B cell (primary cell): ENCODE measurements around the gene KLHL2. TPM values are rescaled to one million over a fixed set of nuclear protein-coding genes. Genes with fewer than 3 reads are reported as not detected.

ENCODE experiments used
- ATAC-seq: fragments of 200-7000 bp; cut with Tn5 transposase; one replicate; pipeline ENCODE4 v1.10.0; 2021; ENCODE audit warnings: low read depth, mild to moderate bottlenecking, moderate number of reproducible peaks, moderate library complexity
- CTCF ChIA-PET: fragments of 350-600 bp; sonication (Branson Sonifier 250); formaldehyde crosslinking; loops from one replicate; lab custom pipeline; 2021; ENCODE audit warnings: antibody characterized with exemption, inconsistent platforms; lab: Charles Lee
- POLR2A ChIA-PET: fragments of 350-600 bp; sonication (Branson Sonifier 250); formaldehyde crosslinking; loops from one replicate; lab custom pipeline; 2021; ENCODE audit warnings: antibody characterized with exemption; lab: Charles Lee
- DNase-seq: peaks from one replicate; pipeline ENCODE4 v3.0.0; 2013
- H2AFZ ChIP-seq: 2 replicates; pipeline ENCODE4 v1.6.1; 2012; ENCODE audit warnings: mild to moderate bottlenecking, low read depth, low read length; ENCODE audit not compliant: insufficient read depth, poor library complexity, severe bottlenecking
- H3K27ac ChIP-seq, 2 donors: 1 replicate in 1 of 2; 2 replicates in 1 of 2; pipeline ENCODE4 v1.5.1; 2012 to 2013; ENCODE audit warnings: low read length in 2 of 2, mild to moderate bottlenecking in 2 of 2, moderate library complexity in 1 of 2
- H3K27me3 ChIP-seq, 4 experiments: fragments of 200-600 bp in 1 of 4; sonication (generic) in 1 of 4; replicated peaks in 1 of 4; 1 replicate in 2 of 4; 2 replicates in 2 of 4; pipeline versions ENCODE4 v1.6.1 to v1.7.0; 2013 to 2016; ENCODE audit warnings: low read length in 3 of 4, mild to moderate bottlenecking in 2 of 4, mixed read lengths in 1 of 4, moderate library complexity in 1 of 4; ENCODE audit not compliant: insufficient read depth in 4 of 4, control insufficient read depth in 3 of 4; ENCODE audit errors: control extremely low read depth in 1 of 4
- H3K36me3 ChIP-seq, 2 experiments: replicated peaks in 1 of 2; 1 replicate in 1 of 2; 2 replicates in 1 of 2; pipeline versions ENCODE4 v1.6.1 to v1.7.1; 2013; ENCODE audit warnings: low read length in 1 of 2; ENCODE audit not compliant: insufficient read depth in 2 of 2, control insufficient read depth in 1 of 2; ENCODE audit errors: control extremely low read depth in 1 of 2, extremely low read depth in 1 of 2
- H3K4me1 ChIP-seq, 2 donors: fragments of 200-600 bp in 1 of 2; sonication (generic) in 1 of 2; 1 replicate in 1 of 2; 2 replicates in 1 of 2; pipeline versions ENCODE4 v1.5.1 to v1.6.1; 2013 to 2017; ENCODE audit warnings: low read length in 2 of 2; ENCODE audit not compliant: control insufficient read depth in 2 of 2, insufficient read depth in 2 of 2
- H3K4me2 ChIP-seq: replicated peaks from 2 replicates; pipeline ENCODE3; 2012; ENCODE audit warnings: mild to moderate bottlenecking, low read depth, low read length; ENCODE audit not compliant: poor library complexity, severe bottlenecking
- H3K4me3 ChIP-seq, 5 experiments: fragments of 200-600 bp in 1 of 5; sonication (generic) in 1 of 5; 1 replicate in 3 of 5; 2 replicates in 2 of 5; pipeline versions ENCODE4 v1.5.1 to v1.7.0; 2011 to 2016; ENCODE audit warnings: low read length in 4 of 5, mild to moderate bottlenecking in 4 of 5, low read depth in 2 of 5, control low read depth in 1 of 5, moderate library complexity in 1 of 5; ENCODE audit not compliant: insufficient read depth in 1 of 5; ENCODE audit errors: control extremely low read depth in 1 of 5, extremely low read depth in 1 of 5
- H3K79me2 ChIP-seq: fragments of 200-600 bp; sonication (generic); one replicate; pipeline ENCODE4 v1.6.0; 2016; ENCODE audit warnings: low read length; ENCODE audit not compliant: control insufficient read depth, insufficient read depth
- H3K9ac ChIP-seq: fragments of 200-600 bp; sonication (generic); 2 replicates; pipeline ENCODE4 v1.6.1; 2017; ENCODE audit warnings: mild to moderate bottlenecking, low read length, moderate library complexity
- H3K9me3 ChIP-seq, 3 donors: one replicate each; pipeline versions ENCODE4 v1.6.1 to v1.7.1; 2013; ENCODE audit warnings: low read length in 2 of 3; ENCODE audit not compliant: control insufficient read depth in 2 of 3, insufficient read depth in 1 of 3; ENCODE audit errors: control extremely low read depth in 1 of 3
- H4K20me1 ChIP-seq: 2 replicates; pipeline ENCODE4 v1.6.0; 2012; ENCODE audit warnings: mild to moderate bottlenecking, low read length; ENCODE audit not compliant: insufficient read depth, control insufficient read depth, poor library complexity, severe bottlenecking
- H3K27ac Mint-ChIP-seq: one replicate; pipeline ENCODE4 v1.8.0; 2021; ENCODE audit warnings: mixed read lengths
- H3K27me3 Mint-ChIP-seq: one replicate; pipeline ENCODE4 v1.8.0; 2021; ENCODE audit warnings: mixed read lengths
- H3K4me1 Mint-ChIP-seq: one replicate; pipeline ENCODE4 v1.8.0; 2021; ENCODE audit warnings: mixed read lengths
- H3K4me3 Mint-ChIP-seq: one replicate; pipeline ENCODE4 v1.8.0; 2021; ENCODE audit warnings: mixed read lengths
- H3K9me3 Mint-ChIP-seq: one replicate; pipeline ENCODE4 v1.8.0; 2022; ENCODE audit warnings: mixed read lengths; ENCODE audit not compliant: insufficient read depth
- CTCF ChIP-seq: fragments of 200-600 bp; IDR thresholded peaks from one replicate; pipeline ENCODE4 v1.8.0; 2022; ENCODE audit warnings: antibody characterized with exemption, mild to moderate bottlenecking
- EZH2 ChIP-seq: IDR thresholded peaks from 2 replicates; pipeline ENCODE4 v1.6.1; 2012; ENCODE audit warnings: borderline replicate concordance, low read depth, mild to moderate bottlenecking, moderate library complexity, low read length; ENCODE audit not compliant: insufficient read depth, poor library complexity, severe bottlenecking
- WGBS: methylation state at CpG from one replicate; pipeline ENCODE4 v1.1.5; 2013; ENCODE audit warnings: missing lambda C conversion rate; ENCODE audit not compliant: insufficient coverage; 5-methylcytosine and 5-hydroxymethylcytosine counted together
- intact Hi-C: fragments of 100-400 bp; cut with micrococcal nuclease; formaldehyde crosslinking; loops from one replicate; pipeline ENCODE4 v1.10.0; 2022
- polyA plus RNA-seq: library from polyadenylated mRNA; depleted of rRNA; stranded (reverse); fragments of >200 nt; gene quantifications from 2 replicates; pipeline ENCODE4 v1.2.3, GENCODE V29; 2012
- total RNA-seq, 2 donors: library from RNA; stranded (reverse); fragments of 120-200 nt in 1 of 2; gene quantifications; 1 replicate in 1 of 2; 2 replicates in 1 of 2; pipeline versions ENCODE4 v1.2.3 to v1.2.4, GENCODE V29; 2013 to 2022

The KLHL2 gene
- total and polyA plus RNA-seq, 2 donors (not counting 1 experiment from before 2014, with no cell fraction given) = 7.8 to 77.5 TPM

- Histone ChIP-seq H3K27ac (no peak overlapping the region), H3K36me3 (peaks cover 1 to 28% of the 10 kb centered on the region in 2 experiments), H2AFZ (no peak overlapping the region), H3K9ac (no peak overlapping the region), H3K4me2 (no peak overlapping the region), H3K4me1 (no peaks in the 10 kb centered on the region), H3K79me2 (no peaks in the 10 kb centered on the region), H4K20me1 (no peaks in the 10 kb centered on the region), H3K9me3 (no peaks in the 10 kb centered on the region), H3K4me3 (no peak overlapping the region), H3K27me3 (no peaks in the 10 kb centered on the region)
- ChIA-PET CTCF (no interaction called here), POLR2A (no interaction called here)
- no peak for ATAC-seq
- WGBS = no CpG with 5 or more reads among the region's 1 CpG
- intact Hi-C loops = no loop called here
- no peaks in the 10 kb centered on the region for H3K27me3 Mint-ChIP-seq
- TF ChIP-seq EZH2 = no peak
- TF ChIP-seq CTCF = no peak
- H3K27ac Mint-ChIP-seq = no peak overlapping the region
- no peaks in the 10 kb centered on the region for H3K9me3 Mint-ChIP-seq
- no peak overlapping the region for H3K4me3 Mint-ChIP-seq
- no peaks in the 10 kb centered on the region for H3K4me1 Mint-ChIP-seq
- DNase-seq = no peak
Measured at GRCh38 chr4:165308166-165308565, 100.8 kb downstream of the KLHL2 start.

GRCh38 chr4:165308606-165309005 is 101.2 kb downstream of the KLHL2 start:
- no peak for TF ChIP-seq CTCF
- TF ChIP-seq EZH2 = no peak
- WGBS = 100% methylated on average over 2 of the region's 2 CpGs
- Mint-ChIP-seq H3K9me3 (no peaks in the 10 kb centered on the region), H3K4me3 (no peak overlapping the region), H3K4me1 (no peaks in the 10 kb centered on the region), H3K27me3 (no peaks in the 10 kb centered on the region), H3K27ac (no peak overlapping the region)
- no peak for DNase-seq
- Histone ChIP-seq H3K27me3 (no peaks in the 10 kb centered on the region), H4K20me1 (no peaks in the 10 kb centered on the region), H3K4me1 (no peaks in the 10 kb centered on the region), H3K27ac (no peak overlapping the region), H3K4me2 (no peak overlapping the region), H2AFZ (no peak overlapping the region), H3K79me2 (no peaks in the 10 kb centered on the region), H3K4me3 (no peak overlapping the region), H3K9me3 (no peaks in the 10 kb centered on the region), H3K36me3 (peaks cover 1 to 28% of the 10 kb centered on the region in 2 experiments), H3K9ac (no peak overlapping the region)
- ChIA-PET POLR2A (no interaction called here), CTCF (no interaction called here)
- intact Hi-C loops = no loop called here
- ATAC-seq = no peak
